ENCODE data around the gene HEG1. TPM values are rescaled to one million over a fixed set of nuclear protein-coding genes. Genes with fewer than 3 reads are reported as not detected.
A peak's percentile ranks its signal among the peaks of the same experiment; 100 is the strongest.

HEG1 gene
- total RNA-seq, 2 experiments from 2014 or later, result 5.9 to 6.4 TPM

DNA sequence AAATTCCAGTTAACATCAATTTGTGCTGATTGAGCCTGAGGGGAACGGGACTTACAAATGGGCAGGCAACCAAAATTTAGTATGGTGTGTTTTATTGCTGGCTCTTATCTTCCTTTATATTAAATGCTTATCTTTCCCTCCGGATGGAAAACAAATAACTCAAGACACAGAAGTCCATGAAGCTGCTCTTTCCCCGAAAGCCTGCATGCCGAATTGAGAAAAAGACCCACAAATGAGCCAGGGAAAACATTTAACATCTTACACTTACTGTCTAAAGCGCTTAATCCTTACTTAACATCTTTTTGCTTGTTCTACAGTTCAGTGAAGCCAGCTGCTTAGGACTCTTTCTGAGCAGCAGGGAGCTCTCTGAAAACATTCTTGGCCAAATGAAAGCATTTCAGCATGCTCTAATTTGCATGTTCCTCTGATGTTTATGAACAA is 49.5 kb downstream of the HEG1 start:
- Mint-ChIP-seq H3K36me3 (ENCODE audit: low read depth) (peaks cover 29% of the 10 kb centered on the region), H3K4me3 (no peak overlapping the region), H3K9me3 (ENCODE audit: low read depth) (no peaks in the 10 kb centered on the region), H3K4me1 (peaks cover 41% of the 10 kb centered on the region), H3K27ac (no peak overlapping the region), H3K27me3 (no peaks in the 10 kb centered on the region)
- CTCF ChIA-PET, result no interaction called here
- intact Hi-C loops (cut with DNase I, micrococcal nuclease), result no loop called here
- DNase-seq, result no peak
- no peak for ATAC-seq
- POLR2A ChIA-PET, result no interaction called here

DNA sequence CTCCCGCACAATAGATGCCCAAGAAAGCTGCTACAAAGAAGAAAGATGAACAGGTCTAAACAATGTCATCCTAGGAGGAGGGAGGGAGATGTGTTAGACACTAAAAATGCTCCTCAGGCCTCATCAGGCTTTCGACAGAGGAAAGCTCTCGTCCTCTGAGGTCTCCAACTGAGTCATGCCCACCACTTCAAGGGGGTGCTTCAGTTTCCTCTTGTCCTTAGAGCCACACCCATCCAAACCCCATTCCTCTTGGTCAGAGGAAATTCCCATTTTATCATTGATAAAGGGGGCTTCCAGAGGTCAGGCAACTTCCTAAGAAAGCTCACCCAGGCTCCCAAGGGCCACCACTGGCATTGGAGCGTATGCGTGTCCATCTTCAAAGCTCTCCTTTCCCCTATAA is 50.1 kb downstream of the HEG1 start:
- DNase-seq (no peak), ATAC-seq (no peak)
- Mint-ChIP-seq H3K36me3 (ENCODE audit: low read depth) (peaks cover 28% of the 10 kb centered on the region), H3K27ac (no peak overlapping the region), H3K27me3 (no peaks in the 10 kb centered on the region), H3K4me3 (no peak overlapping the region), H3K9me3 (ENCODE audit: low read depth) (no peaks in the 10 kb centered on the region), H3K4me1 (peaks cover 37% of the 10 kb centered on the region)
- ChIA-PET POLR2A (no interaction called here), CTCF (interaction anchor here (1.7 kb wide), 1 partner anchor 11 kb away, joined by 3 read pairs; no protein-coding TSS in a partner anchor)
- intact Hi-C loops (cut with DNase I, micrococcal nuclease), result no loop called here

DNA sequence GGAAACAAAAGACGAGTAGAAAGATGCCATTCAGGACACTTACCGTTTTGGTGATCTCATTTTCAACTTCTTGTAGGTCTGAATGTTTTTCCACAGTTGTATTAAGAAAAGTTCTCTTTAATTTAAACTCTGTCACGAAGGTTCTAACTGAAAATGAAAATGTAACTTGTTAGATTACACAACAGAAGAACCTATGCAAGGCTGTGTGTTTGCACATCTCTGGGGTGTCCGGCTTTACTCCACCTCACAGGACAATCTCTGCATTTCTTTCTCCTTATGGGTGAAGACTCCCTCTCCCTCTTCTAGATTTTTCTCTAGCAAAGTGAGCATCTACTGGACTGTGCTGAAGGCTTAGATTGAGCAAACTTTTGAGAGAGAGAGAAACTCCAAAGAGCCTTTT is 50.6 kb downstream of the HEG1 start:
- DNase-seq (no peak), ATAC-seq (no peak)
- H3K27me3 Mint-ChIP-seq, result no peaks in the 10 kb centered on the region
- no peaks in the 10 kb centered on the region for H3K9me3 Mint-ChIP-seq (ENCODE audit: low read depth)
- intact Hi-C loops (cut with DNase I, micrococcal nuclease), result no loop called here
- no peak overlapping the region for H3K27ac Mint-ChIP-seq
- CTCF ChIA-PET, result interaction anchor here (1.7 kb wide), 1 partner anchor 10 kb away, joined by 3 read pairs; no protein-coding TSS in a partner anchor
- POLR2A ChIA-PET, result no interaction called here
- H3K36me3 Mint-ChIP-seq (ENCODE audit: low read depth), result peaks cover 26% of the 10 kb centered on the region
- H3K4me1 Mint-ChIP-seq, result peaks cover 32% of the 10 kb centered on the region
- H3K4me3 Mint-ChIP-seq, result no peak overlapping the region

DNA sequence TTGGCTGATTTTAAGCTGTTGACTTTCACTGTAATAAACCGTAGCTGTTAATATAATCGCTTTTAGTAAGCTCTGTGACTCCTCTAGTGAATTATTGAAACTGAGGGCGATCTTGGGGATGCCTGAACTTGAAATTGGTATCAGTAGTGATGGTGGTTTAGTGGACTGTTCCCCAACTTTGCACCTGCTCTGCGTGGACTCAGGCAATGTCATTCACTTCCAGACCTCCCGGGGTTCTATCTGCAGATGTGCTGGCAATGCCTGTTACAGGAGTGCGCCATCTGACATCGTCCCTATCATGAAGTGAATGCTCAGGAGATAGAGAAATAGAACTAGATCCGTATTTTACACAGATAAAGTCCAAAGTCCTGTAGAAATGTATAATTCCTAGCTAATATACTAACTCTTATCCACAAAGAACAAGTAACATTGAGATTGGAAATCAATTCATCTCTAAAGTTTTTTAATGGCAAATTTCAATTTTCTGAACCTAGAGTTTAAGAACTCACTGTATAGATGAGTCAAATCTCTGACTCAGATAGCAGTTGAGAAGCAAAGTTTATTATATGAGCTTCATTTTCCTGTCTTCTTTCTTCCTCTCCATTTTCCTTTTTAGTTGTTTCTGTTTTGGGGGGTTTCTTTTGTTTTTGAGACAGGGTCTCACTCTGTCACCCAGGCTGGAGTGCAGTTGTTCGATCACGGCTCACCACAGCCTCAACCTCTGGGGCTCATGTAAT is 51.8 kb downstream of the HEG1 start:
- intact Hi-C loops (cut with DNase I, micrococcal nuclease), result no loop called here
- Mint-ChIP-seq H3K9me3 (ENCODE audit: low read depth) (no peaks in the 10 kb centered on the region), H3K27me3 (no peaks in the 10 kb centered on the region), H3K27ac (no peak overlapping the region), H3K4me3 (no peak overlapping the region), H3K36me3 (ENCODE audit: low read depth) (peaks cover 21% of the 10 kb centered on the region), H3K4me1 (peaks cover 28% of the 10 kb centered on the region)
- DNase-seq (no peak), ATAC-seq (no peak)
- POLR2A ChIA-PET, result no interaction called here
- CTCF ChIA-PET, result interaction anchor here (0.6 to 1.7 kb wide), 7 partner anchors 9 to 539 kb away, joined by 3 to 4 read pairs (median 3); no protein-coding TSS in a partner anchor

DNA sequence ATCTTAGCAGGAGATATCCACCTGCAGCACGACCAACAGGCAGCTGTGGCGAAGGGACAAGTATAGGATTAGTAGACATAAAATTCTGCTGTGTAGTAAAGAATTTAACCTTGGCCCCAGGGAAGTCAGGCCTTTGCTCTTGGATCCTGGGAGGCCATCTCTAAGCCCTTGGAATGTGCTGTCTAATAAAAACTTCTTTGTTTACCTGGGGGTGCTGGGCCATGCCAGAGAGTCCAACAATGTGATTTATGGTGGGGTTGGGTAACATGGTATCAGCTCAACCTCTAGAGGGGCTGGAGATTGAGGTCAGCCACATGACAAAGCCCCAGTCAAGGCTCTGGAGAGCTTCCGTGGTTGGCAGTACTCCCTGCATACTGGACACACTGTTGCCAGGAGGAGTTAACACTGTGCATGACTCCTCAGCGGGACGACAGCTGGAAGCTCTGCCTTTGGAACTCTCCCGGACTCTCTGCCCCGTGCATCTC is 52.4 kb downstream of the HEG1 start:
- Mint-ChIP-seq H3K36me3 (ENCODE audit: low read depth) (peaks cover 21% of the 10 kb centered on the region), H3K27me3 (no peaks in the 10 kb centered on the region), H3K9me3 (ENCODE audit: low read depth) (no peaks in the 10 kb centered on the region), H3K27ac (no peak overlapping the region), H3K4me3 (no peak overlapping the region), H3K4me1 (peaks cover 28% of the 10 kb centered on the region)
- ChIA-PET CTCF (interaction anchor here (0.6 to 1.5 kb wide), 4 partner anchors 21 to 540 kb away, joined by 3 to 4 read pairs (median 3); no protein-coding TSS in a partner anchor), POLR2A (no interaction called here)
- DNase-seq (no peak), ATAC-seq (no peak)
- intact Hi-C loops (cut with DNase I, micrococcal nuclease), result no loop called here

DNA sequence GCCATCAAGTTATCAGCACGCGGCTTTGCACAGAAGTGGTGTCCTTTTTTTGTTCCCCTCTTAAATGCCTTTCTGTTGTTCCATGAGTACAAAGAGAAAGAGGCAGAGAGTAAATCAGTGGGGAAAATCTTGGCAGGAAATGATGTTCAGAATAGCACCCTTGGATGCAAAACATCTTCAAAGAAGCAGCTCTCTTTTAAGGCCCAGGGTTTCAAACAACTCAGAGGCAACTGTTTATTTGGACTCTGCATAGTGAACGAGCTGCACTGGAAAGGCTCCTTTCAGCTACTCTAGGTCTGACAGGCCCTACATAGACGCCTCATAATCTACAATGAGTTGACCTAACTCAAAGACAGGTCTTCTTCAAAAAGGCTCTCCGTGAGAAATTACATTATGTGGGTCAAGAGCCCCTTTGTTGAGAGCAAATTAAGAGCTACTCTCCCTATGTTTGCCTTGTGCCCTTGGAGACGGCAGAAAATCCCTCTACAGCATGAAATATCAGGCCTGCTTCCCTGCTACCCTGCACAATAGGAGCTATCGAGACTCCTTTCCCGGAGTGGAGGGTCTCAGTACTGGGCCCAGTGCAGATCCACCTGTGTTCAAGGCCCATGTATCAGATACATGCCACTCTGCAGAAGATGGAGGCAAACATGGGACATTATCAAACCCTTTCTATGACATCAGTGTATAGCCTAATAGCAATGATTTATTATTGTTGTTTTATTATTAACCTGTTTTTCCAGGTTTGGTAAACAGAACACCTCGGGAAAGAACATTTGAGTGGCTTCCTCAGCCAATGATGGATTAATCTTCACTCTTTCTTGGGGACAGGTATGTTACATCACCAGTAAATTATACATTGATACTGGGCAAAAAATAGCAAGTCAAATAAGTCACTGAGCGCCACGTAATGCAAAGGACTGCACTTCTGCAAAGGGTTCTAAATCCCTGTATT is 53.1 kb downstream of the HEG1 start:
- no peaks in the 10 kb centered on the region for H3K27me3 Mint-ChIP-seq
- POLR2A ChIA-PET, result no interaction called here
- ATAC-seq, result peak; percentile 25

DNA sequence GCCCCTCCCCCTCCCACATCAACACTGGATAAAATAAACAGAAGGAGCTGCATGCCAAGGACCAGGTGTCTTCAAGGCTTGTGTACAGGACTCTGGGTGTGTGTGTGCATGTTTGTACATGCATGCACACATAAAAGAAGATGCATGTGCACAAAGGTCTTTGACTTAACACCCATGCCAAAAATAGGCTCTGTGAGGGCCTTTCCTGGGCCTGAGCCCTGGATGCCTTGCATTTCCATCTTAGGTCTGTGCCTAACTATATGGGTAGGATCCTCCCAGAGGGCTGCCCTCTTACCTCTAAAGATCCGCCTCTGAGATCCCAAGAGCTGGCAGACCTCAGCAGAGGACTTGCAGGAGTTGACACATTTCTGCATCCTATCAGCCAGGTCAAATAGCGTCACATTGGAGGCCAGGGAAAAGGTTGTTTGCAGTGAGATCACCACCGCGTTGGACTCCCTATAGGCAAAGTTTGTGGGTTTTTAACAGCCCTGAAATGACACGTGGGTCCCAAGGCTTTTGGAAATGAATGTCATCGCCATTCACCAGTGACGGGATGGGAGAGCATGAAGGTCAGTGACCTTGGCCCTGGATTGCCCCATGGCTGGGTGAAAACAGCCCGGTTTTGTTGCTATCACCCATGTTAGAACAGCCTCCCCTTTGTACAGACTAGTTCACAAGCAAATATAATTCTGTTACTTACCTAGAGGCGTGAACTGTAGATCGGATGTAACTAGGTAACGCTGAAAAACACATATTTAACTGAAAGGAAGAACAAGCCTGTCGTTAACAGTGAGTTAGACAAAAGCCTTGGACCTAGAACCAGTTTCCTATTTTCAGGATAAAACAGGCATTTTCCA is 54.0 kb downstream of the HEG1 start:
- Mint-ChIP-seq H3K36me3 (ENCODE audit: low read depth) (peaks cover 31% of the 10 kb centered on the region), H3K27me3 (no peaks in the 10 kb centered on the region), H3K27ac (peak overlapping the region; percentile 39), H3K9me3 (ENCODE audit: low read depth) (no peaks in the 10 kb centered on the region), H3K4me1 (peaks cover 28% of the 10 kb centered on the region), H3K4me3 (no peak overlapping the region)
- intact Hi-C loops (cut with DNase I, micrococcal nuclease), result no loop called here
- ChIA-PET CTCF (no interaction called here), POLR2A (no interaction called here)
- DNase-seq (no peak), ATAC-seq (peak; percentile 43)

More for the DNA sequence above, 53.1 kb downstream of the HEG1 start:
- Mint-ChIP-seq H3K27ac (no peak overlapping the region), H3K9me3 (ENCODE audit: low read depth) (no peaks in the 10 kb centered on the region), H3K4me3 (no peak overlapping the region), H3K4me1 (peaks cover 28% of the 10 kb centered on the region), H3K36me3 (ENCODE audit: low read depth) (peaks cover 27% of the 10 kb centered on the region)
- CTCF ChIA-PET, result interaction anchor here (1.2 to 1.5 kb wide), 2 partner anchors 20 to 540 kb away, joined by 3 read pairs; no protein-coding TSS in a partner anchor
- intact Hi-C loops (cut with DNase I, micrococcal nuclease), result no loop called here
- DNase-seq, result no peak

DNA sequence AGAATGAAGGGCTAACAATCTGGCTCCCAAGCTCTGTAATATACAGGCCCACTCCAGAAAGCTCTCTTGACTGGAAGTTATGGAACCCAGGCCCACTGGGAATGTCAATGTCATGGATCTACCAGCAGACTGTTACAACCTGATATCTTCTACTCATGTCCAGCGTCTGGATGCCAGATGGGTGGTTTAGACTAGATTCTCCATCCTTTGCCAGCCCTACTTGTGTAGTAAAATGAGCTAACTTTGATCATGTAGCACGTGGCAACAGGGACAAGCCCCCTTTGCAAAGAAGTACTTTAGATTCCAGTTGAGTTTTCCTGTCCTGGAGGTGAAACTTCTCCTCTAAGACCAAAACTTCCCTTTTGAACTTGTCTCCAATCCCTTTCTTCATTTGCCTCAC is 55.1 kb downstream of the HEG1 start:
- Mint-ChIP-seq H3K27ac (no peak overlapping the region), H3K4me1 (peaks cover 28% of the 10 kb centered on the region), H3K36me3 (ENCODE audit: low read depth) (peaks cover 28% of the 10 kb centered on the region), H3K9me3 (ENCODE audit: low read depth) (no peaks in the 10 kb centered on the region), H3K4me3 (no peak overlapping the region), H3K27me3 (no peaks in the 10 kb centered on the region)
- no peak for DNase-seq
- intact Hi-C loops (cut with DNase I, micrococcal nuclease), result no loop called here
- no peak for ATAC-seq
- ChIA-PET POLR2A (no interaction called here), CTCF (interaction anchor here (0.7 to 1.0 kb wide), 2 partner anchors 212 to 240 kb away, joined by 4 to 6 read pairs; no protein-coding TSS in a partner anchor)

DNA sequence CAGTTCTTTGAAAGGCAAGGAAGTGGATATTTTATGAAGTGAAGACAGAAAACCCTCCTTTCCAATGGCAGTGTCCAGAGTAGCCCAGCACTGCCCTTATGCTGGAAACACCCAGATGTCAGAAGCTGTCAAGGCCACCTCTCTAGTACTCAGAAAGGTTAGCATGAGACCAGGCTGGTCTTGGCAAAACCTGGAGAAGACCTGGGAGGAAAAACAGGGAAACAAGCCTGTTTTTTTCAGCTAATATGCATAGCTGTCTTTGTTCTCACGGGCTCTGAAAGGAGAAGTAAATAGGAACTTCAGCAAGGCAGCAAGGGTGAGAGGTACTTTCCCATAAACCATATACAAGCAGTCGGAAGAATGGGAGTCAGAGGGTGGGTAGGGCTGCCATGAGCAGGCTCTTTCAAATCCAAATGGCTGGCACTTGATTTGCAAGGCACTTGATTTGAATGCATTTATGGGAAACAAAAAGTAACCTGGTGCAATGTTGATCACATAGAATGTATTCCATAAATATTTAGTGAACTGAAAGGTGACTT is 55.8 kb downstream of the HEG1 start:
- ChIA-PET POLR2A (no interaction called here), CTCF (interaction anchor here (0.6 to 1.0 kb wide), 3 partner anchors 19 to 295 kb away, joined by 3 to 6 read pairs (median 3); no protein-coding TSS in a partner anchor)
- H3K9me3 Mint-ChIP-seq (ENCODE audit: low read depth), result no peaks in the 10 kb centered on the region
- no peaks in the 10 kb centered on the region for H3K27me3 Mint-ChIP-seq
- H3K36me3 Mint-ChIP-seq (ENCODE audit: low read depth), result peaks cover 28% of the 10 kb centered on the region
- H3K4me1 Mint-ChIP-seq, result peaks cover 28% of the 10 kb centered on the region
- intact Hi-C loops (cut with DNase I, micrococcal nuclease), result loop anchor here in 1 of 2 experiments (5.0 to 10.0 kb wide), 3 partner anchors 142 to 585 kb away; no protein-coding TSS in a partner anchor
- no peak for DNase-seq
- no peak overlapping the region for H3K27ac Mint-ChIP-seq
- ATAC-seq, result no peak
- no peak overlapping the region for H3K4me3 Mint-ChIP-seq

DNA sequence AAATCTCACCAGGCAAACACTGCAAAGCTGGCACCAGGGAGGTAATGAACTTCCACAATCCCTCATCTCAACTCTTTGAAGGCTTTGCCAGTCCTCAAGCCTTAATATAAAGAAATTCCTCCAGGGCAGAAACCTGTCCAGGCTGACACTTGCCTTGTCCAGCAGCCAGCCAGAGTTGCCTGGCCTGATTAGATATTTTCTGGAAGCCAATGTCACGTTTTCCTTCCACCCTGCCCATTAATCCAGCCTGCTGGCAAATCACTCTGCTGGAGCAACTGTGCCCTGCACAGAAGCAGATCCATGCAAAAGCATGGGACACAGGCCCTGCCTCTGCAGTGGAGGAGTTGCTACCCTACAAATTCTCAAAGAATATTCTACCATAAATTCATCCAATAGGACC is 56.5 kb downstream of the HEG1 start:
- ATAC-seq (no peak), DNase-seq (no peak)
- H3K36me3 Mint-ChIP-seq (ENCODE audit: low read depth), result peaks cover 26% of the 10 kb centered on the region
- no peak overlapping the region for H3K4me3 Mint-ChIP-seq
- CTCF ChIA-PET, result interaction anchor here (0.6 to 0.7 kb wide), 2 partner anchors 19 to 296 kb away, joined by 3 read pairs; no protein-coding TSS in a partner anchor
- peaks cover 27% of the 10 kb centered on the region for H3K4me1 Mint-ChIP-seq
- POLR2A ChIA-PET, result no interaction called here
- intact Hi-C loops (cut with DNase I, micrococcal nuclease), result loop anchor here in 1 of 2 experiments (5.0 to 10.0 kb wide), 3 partner anchors 143 to 585 kb away; no protein-coding TSS in a partner anchor
- no peaks in the 10 kb centered on the region for H3K9me3 Mint-ChIP-seq (ENCODE audit: low read depth)
- no peaks in the 10 kb centered on the region for H3K27me3 Mint-ChIP-seq
- no peak overlapping the region for H3K27ac Mint-ChIP-seq
